OCI-LY3 (cell line): ENCODE results near the gene CENPT.

Source experiments
- CTCF ChIP-seq: fragments of 200-600, 300-600 bp; sonication (generic); IDR thresholded peaks from 2 replicates; pipeline ENCODE4 v1.5.1; 2014; ENCODE audit warnings: antibody characterized with exemption, low read length, low read depth
- EZH2phosphoT487 ChIP-seq: fragments of 200-600 bp; shearing (Covaris generic); IDR thresholded peaks from 2 replicates; pipeline ENCODE4 v1.6.1; 2018; ENCODE audit warnings: antibody characterized with exemption, mixed run types, low read depth

DNA sequence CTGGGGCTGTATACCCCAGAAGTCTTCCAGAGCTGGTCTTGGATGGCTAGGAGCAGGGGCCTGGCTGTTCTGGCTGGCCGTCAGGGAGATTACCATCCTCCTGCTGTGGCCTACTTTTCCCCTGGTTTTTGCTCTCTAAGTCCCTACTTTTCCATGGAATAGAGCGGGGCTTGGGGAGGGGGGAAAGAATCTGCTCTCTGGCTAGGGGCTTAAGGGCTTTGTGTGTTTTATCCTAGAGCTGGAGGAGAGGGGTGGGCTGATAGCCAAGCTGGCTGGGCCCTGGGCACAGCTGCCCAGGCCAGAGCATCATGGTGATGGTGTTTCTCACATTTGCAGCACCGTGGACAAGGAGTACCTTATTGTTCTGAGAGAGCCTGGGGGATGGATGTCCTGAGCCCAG is 40.8 kb upstream of the CENPT start:
- TF ChIP-seq CTCF (no peak), EZH2phosphoT487 (no peak)
